HEK293 (cell line): ENCODE results near the gene ITPR2.
A peak's percentile ranks its signal among the peaks of the same experiment; 100 is the strongest.

Experiments
- CTCF ChIA-PET: fragments of 350-600 bp; formaldehyde crosslinking; extraction: SDS; loops from one replicate; lab custom pipeline; 2021; ENCODE audit warnings: antibody characterized with exemption; lab: Yijun Ruan, JAX
- POLR2A ChIA-PET: fragments of 300-600 bp; formaldehyde crosslinking; extraction: SDS; loops from one replicate; lab custom pipeline; 2020; ENCODE audit warnings: antibody characterized with exemption, inconsistent platforms; lab: Yijun Ruan, JAX
- H3K27ac ChIP-seq: fragments of 200-500 bp; sonication (Bioruptor generic); 2 replicates; pipeline ENCODE4 v1.5.1; 2014; ENCODE audit warnings: low read depth, low read length, control low read depth, inconsistent platforms; ENCODE audit errors: extremely low read depth
- H3K36me3 ChIP-seq, 2 experiments: fragments of 200-500 bp in 1 of 2; sonication (Bioruptor generic) in 1 of 2; 1 replicate in 1 of 2; 2 replicates in 1 of 2; pipeline ENCODE4 v1.5.1; 2014 to 2017; ENCODE audit warnings: inconsistent platforms in 2 of 2, low read length in 2 of 2; ENCODE audit not compliant: control insufficient read depth in 2 of 2, insufficient read depth in 1 of 2
- H3K4me1 ChIP-seq: fragments of 200-500 bp; sonication (Bioruptor generic); 2 replicates; pipeline ENCODE4 v1.5.1; 2014; ENCODE audit warnings: mild to moderate bottlenecking, low read length, inconsistent platforms; ENCODE audit not compliant: control insufficient read depth, insufficient read depth
- H3K4me3 ChIP-seq: 2 replicates; pipeline ENCODE4 v1.5.1; 2011; ENCODE audit warnings: low read depth, mild to moderate bottlenecking, control low read depth, low read length, moderate library complexity
- H3K9me3 ChIP-seq: fragments of 200-500 bp; sonication (Bioruptor generic); 2 replicates; pipeline ENCODE4 v1.5.1; 2014; ENCODE audit warnings: low read depth, low read length, inconsistent platforms; ENCODE audit not compliant: control insufficient read depth, insufficient read depth
- BCL11A ChIP-seq: fragments of 450-650 bp; formaldehyde crosslinking; IDR thresholded peaks from 2 replicates; pipeline ENCODE4 v1.5.1; 2016; ENCODE audit warnings: low read depth, missing biosample characterization, missing genetic modification characterization
- EGR2 ChIP-seq: fragments of 450-650 bp; formaldehyde crosslinking; IDR thresholded peaks from 2 replicates; pipeline ENCODE4 v1.5.1; 2016; ENCODE audit warnings: low read depth, missing biosample characterization, missing genetic modification characterization
- GLI2 ChIP-seq: fragments of 450-650 bp; formaldehyde crosslinking; IDR thresholded peaks from 2 replicates; pipeline ENCODE4; 2017; ENCODE audit warnings: missing biosample characterization, missing genetic modification characterization, low read depth, borderline replicate concordance
- HOXC10 ChIP-seq: sonication (generic); formaldehyde crosslinking; IDR thresholded peaks from 2 replicates; pipeline ENCODE4 v1.8.1; 2023; ENCODE audit warnings: mild to moderate bottlenecking, missing genetic modification reagents
- HOXD13 ChIP-seq: sonication (generic); formaldehyde crosslinking; IDR thresholded peaks from 2 replicates; pipeline ENCODE4 v1.8.0; 2022; ENCODE audit warnings: missing genetic modification reagents, borderline replicate concordance
- MYNN ChIP-seq: fragments of 450-650 bp; formaldehyde crosslinking; IDR thresholded peaks from 2 replicates; pipeline ENCODE4 v1.5.1; 2016; ENCODE audit warnings: missing biosample characterization, missing genetic modification characterization, borderline replicate concordance
- PRDM1 ChIP-seq: fragments of 450-650 bp; formaldehyde crosslinking; IDR thresholded peaks from 2 replicates; pipeline ENCODE4; 2016; ENCODE audit warnings: missing biosample characterization, missing genetic modification characterization
- SALL2 ChIP-seq: fragments of 450-650 bp; formaldehyde crosslinking; IDR thresholded peaks from 2 replicates; pipeline ENCODE4 v1.5.0; 2017; ENCODE audit warnings: missing biosample characterization, mild to moderate bottlenecking, missing genetic modification characterization, borderline replicate concordance
- SP2 ChIP-seq: fragments of 450-650 bp; formaldehyde crosslinking; IDR thresholded peaks from 2 replicates; pipeline ENCODE4 v1.5.1; 2016; ENCODE audit warnings: missing biosample characterization, missing genetic modification characterization
- ZFP3 ChIP-seq: fragments of 450-650 bp; formaldehyde crosslinking; IDR thresholded peaks from 2 replicates; pipeline ENCODE4 v1.5.1; 2016; ENCODE audit warnings: low read depth, missing biosample characterization, missing genetic modification characterization
- ZFP37 ChIP-seq: fragments of 450-650 bp; formaldehyde crosslinking; IDR thresholded peaks from 2 replicates; pipeline ENCODE4 v1.5.1; 2016; ENCODE audit warnings: missing biosample characterization, missing genetic modification characterization
- ZIC2 ChIP-seq: fragments of 450-650 bp; formaldehyde crosslinking; IDR thresholded peaks from 2 replicates; pipeline ENCODE4 v1.5.1; 2016; ENCODE audit warnings: missing biosample characterization, missing genetic modification characterization
- ZNF133 ChIP-seq: fragments of 450-650 bp; formaldehyde crosslinking; IDR thresholded peaks from 2 replicates; pipeline ENCODE4 v1.5.1; 2016; ENCODE audit warnings: missing biosample characterization, missing genetic modification characterization
- ZNF223 ChIP-seq: fragments of 450-650 bp; formaldehyde crosslinking; IDR thresholded peaks from 2 replicates; pipeline ENCODE4 v1.5.1; 2016; ENCODE audit warnings: missing biosample characterization, missing genetic modification characterization
- ZNF248 ChIP-seq: fragments of 450-650 bp; formaldehyde crosslinking; IDR thresholded peaks from 2 replicates; pipeline ENCODE4 v1.5.1; 2017; ENCODE audit warnings: missing biosample characterization, missing genetic modification characterization
- ZNF354C ChIP-seq: fragments of 450-650 bp; formaldehyde crosslinking; IDR thresholded peaks from 2 replicates; pipeline ENCODE4 v1.5.1; 2016; ENCODE audit warnings: missing biosample characterization, missing genetic modification characterization, low read depth, borderline replicate concordance
- ZNF37A ChIP-seq: fragments of 450-650 bp; IDR thresholded peaks from 2 replicates; pipeline ENCODE4 v1.5.1; 2018; ENCODE audit warnings: missing biosample characterization, missing genetic modification characterization
- ZNF433 ChIP-seq: fragments of 450-650 bp; formaldehyde crosslinking; IDR thresholded peaks from 2 replicates; pipeline ENCODE4 v1.5.1; 2016; ENCODE audit warnings: missing biosample characterization, missing genetic modification characterization, low read depth
- ZNF555 ChIP-seq: fragments of 450-650 bp; formaldehyde crosslinking; conservative IDR thresholded peaks from 2 replicates; pipeline ENCODE4 v1.5.1; 2017; ENCODE audit warnings: missing biosample characterization, mild to moderate bottlenecking, missing genetic modification characterization, inconsistent platforms
- ZNF623 ChIP-seq: fragments of 450-650 bp; formaldehyde crosslinking; IDR thresholded peaks from 2 replicates; pipeline ENCODE4 v1.5.1; 2016; ENCODE audit warnings: missing biosample characterization, missing genetic modification characterization
- ZNF624 ChIP-seq: fragments of 450-650 bp; formaldehyde crosslinking; IDR thresholded peaks from 2 replicates; pipeline ENCODE4 v1.5.1; 2017; ENCODE audit warnings: missing biosample characterization, missing genetic modification characterization
- ZNF660 ChIP-seq: fragments of 450-650 bp; IDR thresholded peaks from 2 replicates; pipeline ENCODE4 v1.5.1; 2018; ENCODE audit warnings: missing biosample characterization, mild to moderate bottlenecking, missing genetic modification characterization
- ZNF707 ChIP-seq: fragments of 450-650 bp; formaldehyde crosslinking; IDR thresholded peaks from 2 replicates; pipeline ENCODE4 v1.5.1; 2016; ENCODE audit warnings: missing biosample characterization, missing genetic modification characterization
- ZNF837 ChIP-seq: fragments of 450-650 bp; formaldehyde crosslinking; IDR thresholded peaks from 2 replicates; pipeline ENCODE4 v1.5.1; 2016; ENCODE audit warnings: missing biosample characterization, missing genetic modification characterization
- TF ChIP-seq, protein P1 (sequence below): fragments of 450-650 bp; formaldehyde crosslinking; IDR thresholded peaks from 2 replicates; pipeline ENCODE4 v1.5.1; 2017; ENCODE audit warnings: missing biosample characterization, missing genetic modification characterization

ITPR2 gene

DNA sequence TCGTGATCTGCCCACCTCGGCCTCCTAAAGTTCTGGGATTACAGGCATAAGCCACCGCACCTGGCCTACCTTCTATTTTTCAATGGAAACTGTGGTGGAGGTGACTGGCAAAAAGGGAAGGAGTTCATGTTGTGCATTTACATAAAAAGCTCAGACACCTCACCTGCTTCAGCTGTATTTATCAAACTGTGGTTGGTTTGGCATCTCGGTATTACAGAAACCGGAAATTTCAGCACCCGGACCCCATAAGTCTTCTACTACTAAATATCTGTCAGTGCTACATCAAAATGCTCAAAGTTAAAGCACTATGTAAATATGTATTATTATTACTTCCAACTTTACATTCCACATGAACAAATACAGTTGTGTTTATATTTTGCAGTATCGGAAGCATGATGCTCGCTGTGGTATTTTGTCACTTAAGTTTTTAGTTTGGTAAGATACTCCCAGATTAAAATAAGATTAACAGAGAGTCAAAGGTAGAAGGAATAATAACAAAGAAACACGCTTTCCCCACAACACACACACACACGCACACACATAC, 95.4 kb downstream of the ITPR2 start:
- Histone ChIP-seq H3K4me3 (no peak overlapping the region), H3K9me3 (no peaks in the 10 kb centered on the region), H3K4me1 (no peaks in the 10 kb centered on the region)
- ChIA-PET CTCF (interaction anchor here (0.7 kb wide), 1 partner anchor 36 kb away, joined by 3 read pairs; no protein-coding TSS in a partner anchor), POLR2A (no interaction called here)
- TF ChIP-seq ZNF624 (no peak), HOXD13 (CRISPR knock-in tag) (no peak), ZNF433 (tag by site-specific recombination) (no peak), EGR2 (tag by site-specific recombination) (no peak), ZNF248 (tag by site-specific recombination) (no peak), GLI2 (no peak), ZNF223 (no peak), SALL2 (tag by site-specific recombination) (no peak), BCL11A (tag by site-specific recombination) (no peak), ZIC2 (tag by site-specific recombination) (no peak), ZNF660 (no peak), ZNF707 (tag by site-specific recombination) (no peak), ZFP3 (tag by site-specific recombination) (no peak), ZNF623 (tag by site-specific recombination) (no peak), ZNF354C (tag by site-specific recombination) (no peak)
- TF ChIP-seq, protein P1, sequence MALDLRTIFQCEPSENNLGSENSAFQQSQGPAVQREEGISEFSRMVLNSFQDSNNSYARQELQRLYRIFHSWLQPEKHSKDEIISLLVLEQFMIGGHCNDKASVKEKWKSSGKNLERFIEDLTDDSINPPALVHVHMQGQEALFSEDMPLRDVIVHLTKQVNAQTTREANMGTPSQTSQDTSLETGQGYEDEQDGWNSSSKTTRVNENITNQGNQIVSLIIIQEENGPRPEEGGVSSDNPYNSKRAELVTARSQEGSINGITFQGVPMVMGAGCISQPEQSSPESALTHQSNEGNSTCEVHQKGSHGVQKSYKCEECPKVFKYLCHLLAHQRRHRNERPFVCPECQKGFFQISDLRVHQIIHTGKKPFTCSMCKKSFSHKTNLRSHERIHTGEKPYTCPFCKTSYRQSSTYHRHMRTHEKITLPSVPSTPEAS (tag by site-specific recombination), result no peak
- TF ChIP-seq, all 188 proteins: peak for 0
- Histone ChIP-seq H3K27ac (no peak overlapping the region), H3K36me3 (no peaks in the 10 kb centered on the region)

GRCh38 chr12:26736563-26737486, 96.2 kb downstream of the ITPR2 start:
- H3K9me3 ChIP-seq, result no peaks in the 10 kb centered on the region
- POLR2A ChIA-PET, result no interaction called here
- TF ChIP-seq SP2 (tag by site-specific recombination) (no peak), ZNF837 (tag by site-specific recombination) (no peak), ZFP37 (tag by site-specific recombination) (no peak), HOXC10 (CRISPR knock-in tag) (no peak), ZNF223 (no peak), ZNF555 (tag by site-specific recombination) (no peak), ZNF37A (no peak)
- TF ChIP-seq, all 188 proteins: peak for 0
- Histone ChIP-seq H3K4me1 (no peaks in the 10 kb centered on the region), H3K4me3 (no peak overlapping the region), H3K36me3 (no peaks in the 10 kb centered on the region), H3K27ac (no peak overlapping the region)
- CTCF ChIA-PET, result interaction anchor here (0.6 kb wide), 1 partner anchor 95 kb away, joined by 5 read pairs; no protein-coding TSS in a partner anchor

GRCh38 chr12:26735249-26735639, 97.8 kb downstream of the ITPR2 start:
- H3K27ac ChIP-seq, result no peak overlapping the region
- TF ChIP-seq PRDM1 (tag by site-specific recombination) (peak; percentile 82), MYNN (no peak), ZNF133 (no peak)
- no peaks in the 10 kb centered on the region; the same call in 1 of the 2 replicates for H3K4me1 ChIP-seq
- no peak overlapping the region for H3K4me3 ChIP-seq
- CTCF ChIA-PET, result interaction anchor here (1.0 kb wide), 1 partner anchor 14 kb away, joined by 4 read pairs; no protein-coding TSS in a partner anchor
- H3K9me3 ChIP-seq, result no peaks in the 10 kb centered on the region
- no peaks in the 10 kb centered on the region for H3K36me3 ChIP-seq
- POLR2A ChIA-PET, result no interaction called here
